GM12873 (cell line): Measurements from ENCODE around the gene C11orf58.

Source experiments
- TF ChIP-seq, protein P1 (sequence below): IDR thresholded peaks from 2 replicates; pipeline ENCODE4 v1.5.1; 2012; ENCODE audit warnings: low read depth, mild to moderate bottlenecking, moderate library complexity, low read length, control low read depth; ENCODE audit not compliant: insufficient read depth; ENCODE audit errors: missing control alignments

C11orf58 gene

DNA sequence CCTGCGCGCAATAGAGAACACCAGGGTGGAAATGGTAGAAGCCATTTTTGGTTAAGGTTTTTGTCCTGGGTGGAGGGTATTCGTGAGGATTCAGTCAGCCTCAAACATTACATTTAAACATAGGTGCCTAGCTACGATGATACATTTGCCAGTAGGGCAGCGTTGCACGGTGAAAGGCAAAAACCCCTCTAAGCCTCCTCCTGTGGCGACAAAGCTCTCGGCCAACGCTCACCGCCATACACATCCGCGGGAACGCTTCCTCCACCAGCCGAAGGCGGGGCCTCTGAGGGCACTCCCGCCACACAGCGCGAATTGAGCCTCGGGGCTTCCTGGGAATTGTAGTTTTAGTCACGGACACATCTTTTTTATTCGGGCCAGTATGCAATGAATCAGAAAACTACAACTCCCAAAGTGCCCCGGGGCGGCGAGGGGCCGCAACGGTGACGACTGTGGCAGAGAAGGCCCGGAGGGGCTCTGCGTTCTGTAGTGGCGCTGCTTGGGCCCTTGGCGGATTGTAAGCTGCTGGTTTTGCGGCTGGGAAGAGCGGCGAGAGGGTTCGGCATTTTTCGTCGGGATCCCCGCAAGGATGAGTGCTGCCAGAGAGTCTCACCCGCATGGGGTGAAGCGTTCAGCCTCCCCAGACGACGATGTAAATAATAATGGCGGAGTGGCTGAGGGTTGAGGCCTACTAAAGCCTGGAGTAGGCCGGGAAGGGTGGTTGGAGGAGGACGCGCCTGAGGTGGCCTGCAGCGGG, at the start of gene C11orf58:
TSS of gene C11orf58 (plus strand) at position 455 of the 754 bp plus-strand sequence. CDS start at position 587, 132 bp downstream.
- TF ChIP-seq, protein P1, sequence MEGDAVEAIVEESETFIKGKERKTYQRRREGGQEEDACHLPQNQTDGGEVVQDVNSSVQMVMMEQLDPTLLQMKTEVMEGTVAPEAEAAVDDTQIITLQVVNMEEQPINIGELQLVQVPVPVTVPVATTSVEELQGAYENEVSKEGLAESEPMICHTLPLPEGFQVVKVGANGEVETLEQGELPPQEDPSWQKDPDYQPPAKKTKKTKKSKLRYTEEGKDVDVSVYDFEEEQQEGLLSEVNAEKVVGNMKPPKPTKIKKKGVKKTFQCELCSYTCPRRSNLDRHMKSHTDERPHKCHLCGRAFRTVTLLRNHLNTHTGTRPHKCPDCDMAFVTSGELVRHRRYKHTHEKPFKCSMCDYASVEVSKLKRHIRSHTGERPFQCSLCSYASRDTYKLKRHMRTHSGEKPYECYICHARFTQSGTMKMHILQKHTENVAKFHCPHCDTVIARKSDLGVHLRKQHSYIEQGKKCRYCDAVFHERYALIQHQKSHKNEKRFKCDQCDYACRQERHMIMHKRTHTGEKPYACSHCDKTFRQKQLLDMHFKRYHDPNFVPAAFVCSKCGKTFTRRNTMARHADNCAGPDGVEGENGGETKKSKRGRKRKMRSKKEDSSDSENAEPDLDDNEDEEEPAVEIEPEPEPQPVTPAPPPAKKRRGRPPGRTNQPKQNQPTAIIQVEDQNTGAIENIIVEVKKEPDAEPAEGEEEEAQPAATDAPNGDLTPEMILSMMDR, result no peak

DNA sequence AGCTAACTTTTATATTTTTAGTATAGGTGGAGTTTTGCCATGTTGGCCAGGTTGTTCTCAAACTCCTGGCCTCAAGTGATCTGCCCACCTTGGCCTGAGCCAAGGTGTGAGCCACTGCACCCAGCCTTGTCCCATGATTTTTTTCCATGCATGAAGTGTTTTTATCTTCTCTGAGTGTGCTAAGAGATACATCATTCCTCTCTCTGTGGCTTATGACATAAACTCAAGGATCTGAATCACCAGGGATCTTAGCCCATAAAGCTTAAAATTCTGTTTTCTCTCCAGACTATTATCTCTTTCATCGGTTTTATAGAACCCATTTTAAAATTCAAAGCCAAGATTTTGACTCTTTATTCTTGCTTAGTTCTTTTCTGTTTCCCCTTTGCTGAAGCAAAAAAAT, 48.4 kb upstream of the C11orf58 start:
- TF ChIP-seq, protein P1, result no peak

DNA sequence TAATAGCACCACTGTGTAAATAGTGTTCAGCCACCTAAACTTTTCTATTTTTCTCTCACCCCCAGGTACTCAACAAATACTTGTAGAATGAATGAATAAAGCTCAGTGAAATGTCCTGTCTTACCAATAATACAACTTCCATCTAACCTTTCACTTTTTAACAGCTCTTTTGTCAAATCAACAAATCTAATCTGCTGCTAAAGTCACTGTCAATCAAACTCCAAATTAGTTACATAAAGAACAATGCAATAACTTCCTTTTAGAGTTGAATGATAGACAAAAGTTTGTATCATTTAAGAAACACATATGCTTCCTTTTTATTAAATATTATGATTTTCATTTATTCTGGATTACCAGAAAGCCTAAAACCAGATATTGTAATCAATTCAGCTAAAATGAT, 34.7 kb upstream of the C11orf58 start:
- TF ChIP-seq, protein P1, result no peak

DNA sequence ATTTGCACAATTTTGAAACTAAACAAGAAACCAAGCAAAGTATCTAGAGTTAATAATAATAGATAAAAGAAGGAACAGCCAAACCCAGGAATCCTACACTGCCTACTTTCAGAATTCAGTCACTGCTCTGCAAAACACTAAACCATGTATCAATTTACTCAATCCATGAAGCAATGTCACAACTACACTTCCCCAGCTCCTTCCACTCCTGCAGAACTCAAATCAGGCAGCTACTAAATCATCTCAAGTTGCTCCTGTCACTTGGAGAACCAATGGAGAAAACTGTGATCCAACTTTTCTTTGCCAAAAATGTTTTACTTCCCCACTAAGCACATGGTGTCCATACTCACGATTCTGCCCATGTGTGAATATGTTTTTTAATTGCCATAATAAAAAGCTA, 24.9 kb upstream of the C11orf58 start:
- TF ChIP-seq, protein P1, result no peak

DNA sequence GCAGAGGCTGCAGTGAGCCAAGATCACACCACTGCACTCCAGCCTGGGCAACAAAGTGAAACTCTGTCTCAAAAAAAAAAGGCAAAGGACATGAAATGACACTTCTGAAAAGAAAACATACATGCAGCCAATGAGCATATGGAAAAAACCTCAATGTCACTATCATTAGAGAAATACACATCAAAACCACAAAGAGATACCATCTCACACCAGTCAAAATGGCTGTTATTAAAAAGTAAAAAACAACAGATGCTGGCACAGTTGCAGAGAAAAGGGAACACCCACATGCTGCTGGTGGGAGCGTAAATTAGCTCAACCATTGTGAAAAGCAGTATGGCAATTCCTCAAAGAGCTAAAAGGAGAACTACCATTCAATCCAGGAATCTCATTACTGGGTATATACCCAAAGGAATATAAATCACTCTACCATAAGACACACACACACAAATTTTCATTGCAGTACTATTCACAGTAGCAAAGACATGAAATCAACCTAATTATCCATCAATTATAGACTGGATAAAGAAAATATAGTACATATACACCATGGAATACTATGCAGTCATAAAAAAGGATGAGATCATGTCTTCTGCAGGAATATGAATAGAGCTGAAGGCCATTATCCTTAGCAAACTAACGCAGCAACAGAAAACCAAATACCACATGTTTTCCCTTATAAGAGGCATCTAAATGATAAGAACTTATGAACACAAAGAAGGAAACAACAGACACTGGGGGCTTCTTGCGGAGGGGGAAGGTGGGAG, 15.7 kb upstream of the C11orf58 start:
- TF ChIP-seq, protein P1, result no peak

DNA sequence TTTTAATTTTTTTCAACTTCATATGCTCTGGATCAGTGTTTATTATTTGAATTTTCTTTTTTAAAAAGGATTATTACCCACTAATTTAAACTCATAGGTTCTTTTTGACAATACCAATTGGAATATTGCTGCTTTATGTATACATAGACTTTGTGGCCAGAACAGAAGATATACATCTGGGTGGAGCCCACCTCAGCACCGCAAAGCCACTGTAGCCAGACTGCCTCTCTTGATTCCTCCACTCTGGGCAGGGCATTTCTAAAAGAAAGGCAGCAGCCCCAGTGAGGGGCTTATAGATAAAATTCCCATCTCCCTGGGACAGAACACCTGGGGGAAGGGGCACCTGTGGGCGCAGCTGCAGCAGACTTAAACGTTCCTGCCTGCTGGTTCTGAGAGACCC, 10.6 kb upstream of the C11orf58 start:
- TF ChIP-seq, protein P1, result no peak

DNA sequence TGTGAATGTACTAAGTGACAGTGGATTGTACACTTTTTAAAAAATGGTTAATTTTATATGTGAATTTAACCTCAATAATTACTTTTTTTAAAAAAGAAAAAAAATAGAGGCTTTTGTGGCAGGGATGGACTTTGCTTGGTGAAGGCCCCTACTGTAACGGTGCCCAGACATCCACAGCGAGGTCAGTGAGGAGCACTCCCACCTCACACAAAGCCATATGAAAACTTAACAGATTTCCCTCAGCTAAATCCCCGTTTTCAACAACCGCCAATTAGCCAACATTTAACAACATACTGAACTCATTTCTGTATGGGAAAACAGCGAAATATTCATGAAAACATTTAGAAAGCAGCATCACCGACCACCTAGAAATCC, 642 bp upstream of the C11orf58 start:
- TF ChIP-seq, protein P1, result no peak
